D721Med (cell line): ENCODE data around the gene RAP1B.

Source experiments
- DNase-seq: peaks from one replicate; pipeline ENCODE4 v3.0.0; 2011; ENCODE audit warnings: low spot score; ENCODE audit not compliant: insufficient read length
- FAIRE-seq: peaks from 2 replicates; lab custom pipeline; 2011; peaks lifted over from hg19 to GRCh38; lab: Jason Lieb, UNC
- TF ChIP-seq, protein P1 (sequence below): IDR thresholded peaks from 2 replicates; pipeline ENCODE4 v1.5.1; 2012; ENCODE audit warnings: mild to moderate bottlenecking, control low read depth; ENCODE audit not compliant: insufficient read depth; ENCODE audit errors: missing control alignments

The RAP1B gene

GRCh38 chr12:68623984-68624383 is 13.3 kb downstream of the RAP1B start:
- TF ChIP-seq, protein P1, sequence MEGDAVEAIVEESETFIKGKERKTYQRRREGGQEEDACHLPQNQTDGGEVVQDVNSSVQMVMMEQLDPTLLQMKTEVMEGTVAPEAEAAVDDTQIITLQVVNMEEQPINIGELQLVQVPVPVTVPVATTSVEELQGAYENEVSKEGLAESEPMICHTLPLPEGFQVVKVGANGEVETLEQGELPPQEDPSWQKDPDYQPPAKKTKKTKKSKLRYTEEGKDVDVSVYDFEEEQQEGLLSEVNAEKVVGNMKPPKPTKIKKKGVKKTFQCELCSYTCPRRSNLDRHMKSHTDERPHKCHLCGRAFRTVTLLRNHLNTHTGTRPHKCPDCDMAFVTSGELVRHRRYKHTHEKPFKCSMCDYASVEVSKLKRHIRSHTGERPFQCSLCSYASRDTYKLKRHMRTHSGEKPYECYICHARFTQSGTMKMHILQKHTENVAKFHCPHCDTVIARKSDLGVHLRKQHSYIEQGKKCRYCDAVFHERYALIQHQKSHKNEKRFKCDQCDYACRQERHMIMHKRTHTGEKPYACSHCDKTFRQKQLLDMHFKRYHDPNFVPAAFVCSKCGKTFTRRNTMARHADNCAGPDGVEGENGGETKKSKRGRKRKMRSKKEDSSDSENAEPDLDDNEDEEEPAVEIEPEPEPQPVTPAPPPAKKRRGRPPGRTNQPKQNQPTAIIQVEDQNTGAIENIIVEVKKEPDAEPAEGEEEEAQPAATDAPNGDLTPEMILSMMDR = no peak
- DNase-seq (no peak), FAIRE-seq (no peak)

DNA sequence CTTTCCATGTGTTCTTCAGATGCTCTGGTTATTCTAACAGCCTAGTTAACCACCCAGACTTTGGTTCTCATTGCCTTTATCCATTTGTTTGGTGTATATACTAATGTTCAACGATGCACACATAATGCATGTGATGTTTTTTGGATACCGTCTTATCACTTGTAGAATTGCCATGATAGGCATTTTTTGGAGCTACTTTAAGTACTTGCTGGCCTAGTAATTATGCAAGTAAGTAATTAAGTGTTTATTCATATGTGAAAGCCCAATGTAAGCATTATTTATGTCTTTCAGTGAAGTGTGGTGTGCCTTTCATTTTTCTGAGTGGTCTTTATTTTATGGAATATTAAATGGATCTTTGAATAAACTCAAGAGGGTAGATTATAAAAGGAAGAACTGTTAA is 14.2 kb downstream of the RAP1B start:
- TF ChIP-seq, protein P1 = no peak
- FAIRE-seq = no peak
- no peak for DNase-seq

- DNase-seq = no peak
- TF ChIP-seq, protein P1 = no peak
- FAIRE-seq = no peak
Measured at GRCh38 chr12:68627673-68628319, 17.1 kb downstream of the RAP1B start.

DNA sequence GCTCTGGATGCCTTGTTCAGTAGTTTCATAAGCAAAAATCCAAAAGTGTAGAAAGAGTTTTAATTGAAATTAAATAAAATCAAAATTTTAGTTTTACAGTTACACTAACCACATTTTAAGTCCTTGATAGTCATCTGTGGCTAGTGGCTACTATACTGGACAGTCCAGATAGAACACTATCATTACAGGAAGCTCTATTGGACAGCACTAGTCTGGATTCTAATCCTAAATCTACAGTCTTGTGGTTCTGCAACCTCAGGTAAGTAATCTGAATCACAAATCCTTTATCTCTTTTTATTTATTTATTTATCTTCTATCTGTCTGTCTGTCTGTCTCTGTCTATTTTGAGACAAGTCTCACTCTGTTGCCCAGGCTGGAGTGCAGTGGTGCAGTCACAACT is 18.0 kb downstream of the RAP1B start:
- TF ChIP-seq, protein P1 = no peak
- DNase-seq (no peak), FAIRE-seq (no peak)

- FAIRE-seq (no peak), DNase-seq (no peak)
- TF ChIP-seq, protein P1 = no peak
Measured at GRCh38 chr12:68630050-68630449, 19.4 kb downstream of the RAP1B start.

DNA sequence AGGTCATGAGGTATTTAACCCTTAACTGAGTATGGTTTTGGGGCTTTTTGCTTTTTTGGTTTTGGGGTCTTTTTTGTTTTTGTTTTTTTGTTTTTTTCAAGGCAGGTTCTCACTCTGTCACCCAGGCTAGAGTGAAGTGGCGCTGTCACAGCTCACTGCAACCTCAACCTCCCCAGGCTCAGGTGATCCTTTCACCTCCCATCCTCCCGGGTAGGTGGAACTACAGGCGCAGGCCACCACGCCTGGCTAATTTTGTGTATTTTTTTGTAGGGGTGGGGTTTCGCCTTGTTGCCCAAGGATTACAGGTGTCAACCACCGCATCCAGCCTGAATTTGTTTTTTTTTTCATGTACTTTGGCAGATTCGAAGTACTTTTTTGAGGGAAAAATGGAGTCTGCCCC is 19.9 kb downstream of the RAP1B start:
- TF ChIP-seq, protein P1 = no peak
- FAIRE-seq (no peak), DNase-seq (no peak)

- no peak for DNase-seq
- no peak for FAIRE-seq
- TF ChIP-seq, protein P1 = no peak
Measured at GRCh38 chr12:68631227-68631626, 20.5 kb downstream of the RAP1B start.
